Fibroblast of upper back skin (primary cell): Measurements from ENCODE around the gene RCAN3.
"Not testable (repeated sequence)": the region's sequence is repeated elsewhere in the genome, so short reads cannot be mapped to it uniquely, and the experiment has no call there.

Source experiments
- DNase-seq: peaks from one replicate; pipeline ENCODE4 v3.0.0-alpha.2; 2013

The RCAN3 gene

DNA sequence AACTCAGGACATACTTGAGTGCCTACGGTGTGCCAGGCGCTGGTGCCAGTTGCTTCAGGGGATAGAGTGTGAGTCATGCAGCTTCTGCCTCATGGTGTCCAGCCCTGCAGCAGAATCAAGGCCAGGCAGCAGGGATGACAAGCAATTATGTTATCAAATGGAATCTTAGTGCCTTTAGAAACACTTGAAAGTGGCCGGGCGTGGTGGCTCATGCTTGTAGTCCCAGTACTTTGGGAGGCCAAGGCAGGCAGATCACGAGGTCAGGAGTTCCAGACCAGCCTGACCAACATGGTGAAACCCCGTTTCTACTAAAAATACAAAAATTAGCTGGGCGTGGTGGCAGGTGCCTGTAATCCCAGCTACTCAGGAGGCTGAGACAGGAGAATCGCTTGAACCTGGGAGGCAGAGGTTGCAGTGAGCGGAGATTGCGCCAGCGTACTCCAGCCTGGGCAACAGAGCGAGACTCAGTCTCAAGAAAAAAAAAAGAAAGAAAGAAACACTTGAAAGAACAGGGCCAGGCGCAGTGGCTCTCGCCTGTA, 13.1 kb downstream of the RCAN3 start:
- DNase-seq, result not testable (repeated sequence)

DNA sequence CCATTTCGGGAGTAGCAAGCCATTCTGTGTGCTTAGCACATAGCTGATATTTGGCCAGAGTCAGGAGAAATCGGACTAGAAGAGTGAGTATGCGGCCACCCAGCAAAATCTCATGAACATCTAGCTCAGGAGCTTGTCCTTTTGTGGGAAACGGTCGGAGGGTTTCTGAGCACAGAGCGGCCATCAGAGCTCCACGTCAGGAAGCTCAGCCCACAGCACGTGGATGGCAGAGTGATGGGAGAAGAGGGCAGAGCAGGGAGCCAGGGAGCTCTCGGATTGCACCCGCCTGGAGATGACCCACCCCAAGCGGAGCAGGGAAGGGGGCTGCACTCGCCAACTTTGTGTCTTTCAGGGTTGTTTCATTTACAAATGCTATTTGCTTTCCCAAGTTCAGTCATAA, 13.9 kb downstream of the RCAN3 start:
- DNase-seq, result no peak

DNA sequence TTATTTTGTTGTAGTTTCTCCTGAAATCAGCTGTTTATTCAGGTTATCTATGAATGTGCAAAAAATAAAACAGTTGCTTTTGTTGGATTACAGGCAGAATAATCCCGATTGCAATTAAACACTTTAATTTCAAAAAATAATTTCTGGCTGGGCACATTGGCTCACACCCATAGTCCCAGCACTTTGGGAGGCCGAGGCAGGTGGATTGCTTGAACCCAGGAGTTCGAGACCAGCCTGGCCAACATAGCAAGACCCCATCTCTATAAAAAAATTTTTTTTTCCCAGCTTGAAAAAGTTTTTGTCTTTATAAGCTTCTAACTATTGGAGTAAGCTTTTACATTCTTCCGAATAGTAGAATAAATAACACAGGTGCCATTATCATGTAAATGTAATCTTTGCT, 15.3 kb downstream of the RCAN3 start:
- no peak for DNase-seq

DNA sequence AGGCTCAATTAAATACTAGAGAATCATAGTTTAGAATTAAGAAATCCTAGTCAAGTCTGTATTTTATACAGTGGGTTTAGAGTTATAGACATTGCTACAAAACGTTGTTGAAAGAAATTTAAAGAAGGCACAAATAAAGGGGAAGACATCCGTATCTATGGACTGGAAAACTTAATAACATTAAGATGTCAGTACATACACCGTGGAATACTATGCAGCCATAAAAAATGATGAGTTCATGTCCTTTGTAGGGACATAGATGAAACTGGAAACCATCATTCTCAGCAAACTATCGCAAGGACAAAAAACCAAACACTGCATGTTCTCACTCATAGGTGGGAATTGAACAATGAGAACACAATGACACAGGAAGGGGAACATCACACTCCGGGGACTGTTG, 17.6 kb downstream of the RCAN3 start:
- DNase-seq, result not testable (repeated sequence)

DNA sequence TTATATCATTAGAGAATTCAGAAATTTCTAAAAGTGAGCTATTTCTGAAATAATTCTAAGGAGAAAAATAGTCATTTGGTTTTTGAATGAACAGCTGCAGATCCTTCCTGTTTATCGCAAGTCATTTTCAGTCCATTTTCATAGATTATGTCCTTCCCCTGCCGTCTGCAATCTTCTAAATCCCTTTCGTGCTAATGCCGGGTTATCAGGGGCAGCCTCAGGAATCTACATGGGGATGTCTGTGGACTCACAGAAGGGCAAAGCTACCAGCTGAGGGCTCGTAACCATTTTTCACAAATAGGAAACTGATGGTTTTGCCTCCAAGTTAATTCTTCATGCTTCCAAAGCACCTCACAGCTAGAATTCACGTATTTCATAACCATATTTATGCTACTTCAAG, 23.0 kb downstream of the RCAN3 start:
- no peak for DNase-seq

DNA sequence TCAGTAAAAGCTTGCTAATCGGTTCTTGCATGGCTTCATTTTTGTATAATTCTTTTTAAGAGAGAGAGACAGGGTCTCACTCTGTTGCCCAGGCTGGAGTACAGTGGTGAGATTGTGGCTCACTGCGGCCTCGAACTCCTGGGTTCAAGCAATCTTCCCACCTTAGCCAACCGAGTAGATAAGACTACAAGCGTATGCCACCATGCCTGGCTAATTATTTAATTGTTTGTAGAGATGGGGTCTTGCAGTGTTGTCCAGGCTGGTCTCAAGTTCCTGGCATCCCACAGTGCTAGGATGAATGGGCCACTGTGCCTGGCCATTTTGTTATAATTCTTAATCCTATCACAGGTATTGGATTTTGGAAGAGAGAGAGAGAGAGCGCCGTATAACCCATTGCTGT, 23.4 kb downstream of the RCAN3 start:
- DNase-seq, result no peak

DNA sequence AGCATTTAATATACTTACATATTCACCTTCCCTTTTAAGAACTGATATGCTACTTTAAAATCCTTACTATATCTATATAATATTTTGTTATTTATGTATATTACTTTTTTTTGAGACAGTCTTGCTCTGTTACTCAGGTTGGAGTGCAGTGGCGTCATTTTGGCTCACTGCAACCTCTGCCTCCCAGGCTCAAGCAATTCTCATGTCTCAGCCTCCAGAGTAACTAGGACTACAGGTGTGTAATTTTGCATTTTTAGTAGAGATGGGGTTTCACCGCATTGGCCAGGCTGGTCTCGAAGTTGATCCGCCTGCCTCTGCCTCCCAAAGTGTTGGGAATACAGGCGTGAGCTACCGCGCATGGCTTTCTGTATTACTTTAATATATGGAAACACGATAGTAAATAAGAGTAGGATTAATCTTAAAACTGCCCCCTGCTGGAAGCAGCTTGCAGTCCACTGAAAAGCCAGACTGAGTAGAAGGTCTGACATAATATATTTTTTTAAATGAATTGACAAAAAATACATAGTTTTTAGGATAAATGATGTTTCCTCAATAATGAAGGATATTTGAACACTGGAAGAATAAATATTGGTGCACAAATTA, 24.4 kb downstream of the RCAN3 start:
- peak; percentile 5 for DNase-seq

DNA sequence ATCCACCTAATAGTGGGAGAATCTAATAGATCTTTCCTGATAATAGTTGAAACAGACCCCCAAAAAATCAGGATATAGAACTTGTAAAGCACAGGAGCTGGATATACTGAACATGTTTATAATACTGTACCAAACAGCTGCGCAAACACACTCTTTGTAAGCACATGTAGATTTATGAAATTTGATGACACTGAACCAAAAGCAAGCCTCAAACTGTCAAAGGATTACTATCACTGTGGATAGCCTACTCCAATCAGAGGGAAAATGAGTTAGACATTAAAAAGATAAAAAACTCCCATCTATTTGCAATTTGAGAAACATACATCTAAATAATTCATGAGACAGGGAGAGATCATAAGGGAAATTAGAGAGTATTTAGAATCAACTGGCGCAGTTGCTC, 26.1 kb downstream of the RCAN3 start:
- DNase-seq, result no peak

DNA sequence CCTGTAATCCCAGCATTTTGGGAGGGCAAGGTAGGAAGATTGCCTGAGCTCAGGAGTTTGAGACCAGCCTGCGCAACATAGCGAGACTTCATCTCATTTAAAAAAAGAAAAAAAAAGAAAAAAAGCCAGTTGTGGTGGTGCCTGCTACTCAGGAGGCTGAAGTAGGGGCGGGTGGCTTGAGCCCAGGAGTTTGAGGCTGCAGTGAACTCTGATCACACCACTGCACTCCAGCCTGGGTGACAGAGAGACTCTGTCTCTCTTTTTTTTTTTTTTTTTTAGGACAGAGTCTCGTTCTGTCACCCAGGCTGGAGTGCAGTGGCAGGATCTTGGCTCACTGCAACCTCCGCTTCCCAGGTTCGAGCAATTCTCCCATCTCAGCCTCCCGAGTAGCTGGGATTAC, 26.7 kb downstream of the RCAN3 start:
- not testable (repeated sequence) for DNase-seq

DNA sequence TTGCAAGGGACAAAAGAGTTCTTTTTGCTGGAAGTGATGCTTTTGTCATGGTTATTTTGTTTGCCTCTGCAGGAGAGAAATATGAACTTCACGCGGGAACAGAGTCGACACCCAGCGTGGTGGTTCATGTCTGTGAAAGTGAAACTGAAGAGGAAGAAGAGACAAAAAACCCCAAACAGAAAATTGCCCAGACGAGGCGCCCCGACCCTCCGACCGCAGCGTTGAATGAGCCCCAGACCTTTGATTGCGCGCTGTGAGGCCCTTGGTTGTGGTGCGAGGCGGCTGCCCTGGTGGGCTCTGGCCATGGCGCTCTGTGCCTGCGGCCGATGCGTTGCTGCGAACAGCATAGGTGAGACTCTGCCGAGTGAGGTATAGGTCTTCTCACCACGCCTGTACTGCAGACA, 32.4 kb downstream of the RCAN3 start:
- DNase-seq, result no peak

DNA sequence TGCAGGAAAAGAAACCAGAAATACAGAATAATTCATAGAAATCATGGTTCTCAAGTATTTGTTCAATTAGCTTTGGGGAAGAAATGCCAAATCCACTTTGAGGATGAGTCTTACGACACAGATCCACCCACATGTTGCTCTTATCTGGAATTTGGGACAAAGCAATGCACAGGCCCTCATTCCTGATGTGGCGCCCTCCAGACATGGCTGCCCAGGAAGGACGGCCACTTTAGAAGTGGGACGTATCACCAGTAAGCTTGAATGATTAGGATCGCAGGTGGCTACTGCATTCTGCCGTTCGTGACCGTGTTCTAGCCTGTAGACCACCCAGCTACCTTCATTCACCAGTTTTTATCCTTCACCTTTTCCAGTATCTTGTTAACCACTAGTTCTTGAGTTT, 33.1 kb downstream of the RCAN3 start:
- DNase-seq, result no peak

DNA sequence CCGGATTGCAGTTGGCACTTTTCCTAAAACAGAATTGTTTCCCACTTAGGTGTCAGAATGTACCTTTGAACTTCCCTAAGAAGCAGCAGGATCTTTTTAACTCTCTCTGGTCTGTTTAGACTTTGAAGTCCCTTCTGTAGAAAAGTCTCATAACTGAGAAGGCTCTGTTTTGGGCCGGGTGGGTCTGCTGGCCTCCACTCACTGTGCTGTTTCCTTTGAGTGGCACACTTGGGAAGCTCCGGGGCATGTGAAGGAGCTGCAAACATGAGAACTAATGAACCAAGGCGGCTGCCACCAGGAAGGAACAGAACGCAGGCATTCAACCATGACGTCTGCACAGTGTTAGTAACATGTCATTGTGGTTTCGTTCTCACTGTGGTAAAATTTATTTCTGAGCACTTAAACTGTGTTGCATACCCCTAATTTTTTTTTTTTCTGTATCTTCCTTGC, 33.8 kb downstream of the RCAN3 start:
- peak; percentile 12 for DNase-seq

DNA sequence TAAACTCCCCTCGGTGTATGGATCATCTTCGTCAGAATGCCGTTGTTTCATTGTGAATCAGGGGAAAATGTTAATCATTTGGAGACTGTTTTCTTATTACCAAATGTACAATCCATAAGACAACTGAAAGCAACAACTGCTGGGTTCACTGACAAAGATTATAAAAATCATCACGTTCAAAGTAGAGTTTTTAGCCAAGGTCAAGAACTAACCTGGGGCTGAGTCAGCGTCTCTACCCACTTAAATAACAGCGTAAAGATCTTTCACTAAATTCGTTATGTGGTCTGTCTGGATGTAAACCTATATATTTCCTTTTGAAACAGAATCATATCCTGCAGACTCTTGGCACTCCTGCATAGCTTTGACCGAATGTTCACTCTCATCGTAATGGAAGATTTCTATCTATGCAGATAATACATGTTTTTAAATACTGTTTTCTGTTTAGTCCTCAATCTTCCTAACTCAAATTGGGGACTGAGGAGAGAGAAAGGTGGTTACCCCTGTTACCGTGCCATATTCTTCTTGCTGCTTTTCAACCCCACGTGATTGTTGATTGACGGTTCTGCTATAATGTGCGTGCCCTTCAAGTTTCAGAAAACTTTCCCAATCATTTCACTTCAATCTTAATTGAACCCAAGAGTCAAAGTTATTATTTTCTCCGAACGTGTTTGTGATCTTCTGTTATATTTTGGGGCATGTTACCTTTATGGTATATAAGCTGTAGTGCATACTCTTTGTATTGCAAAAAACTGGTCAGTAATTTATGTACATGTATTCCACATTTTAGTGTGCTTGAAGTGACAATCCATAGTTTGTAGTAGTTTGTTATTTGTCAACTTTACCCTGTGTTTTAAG, 37.6 kb downstream of the RCAN3 start:
- DNase-seq, result no peak

DNA sequence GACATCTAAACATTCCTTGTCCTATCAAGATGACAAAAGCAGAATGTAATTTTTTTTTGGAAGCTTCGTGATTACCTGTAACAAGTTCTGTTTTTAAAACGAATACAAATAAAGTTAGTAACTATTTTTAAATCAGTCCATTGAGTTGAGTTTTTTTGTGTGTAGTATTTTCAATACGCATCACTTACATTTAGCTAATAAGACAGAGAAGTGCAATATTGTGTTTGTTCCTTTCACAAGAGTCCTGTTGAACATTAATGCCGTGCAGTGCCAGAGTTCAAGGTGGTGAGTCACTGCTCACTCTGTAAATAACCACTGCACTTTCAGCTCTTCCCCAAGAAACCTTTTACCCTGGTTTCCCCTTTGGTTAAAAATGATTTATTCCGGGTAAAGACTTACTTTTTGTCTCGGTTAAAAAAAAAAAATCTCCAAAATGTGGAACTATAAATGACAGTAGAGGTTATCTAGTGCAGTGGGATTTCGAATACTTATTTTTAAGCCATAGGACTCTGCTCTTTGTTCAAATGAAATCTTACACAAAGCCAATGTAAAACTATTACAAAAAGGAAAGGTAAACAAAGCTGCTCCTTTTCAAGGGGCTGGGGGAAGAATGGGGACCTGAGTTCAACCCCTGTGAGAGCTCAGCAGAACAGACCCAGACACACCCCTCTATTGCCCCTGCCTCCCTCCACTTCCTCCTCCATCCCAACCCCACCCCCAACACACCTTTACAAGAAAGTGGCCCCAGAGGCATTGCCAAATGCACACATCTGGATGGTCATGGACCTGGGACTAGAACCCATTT, 38.5 kb downstream of the RCAN3 start:
- peak; percentile 39 for DNase-seq

DNA sequence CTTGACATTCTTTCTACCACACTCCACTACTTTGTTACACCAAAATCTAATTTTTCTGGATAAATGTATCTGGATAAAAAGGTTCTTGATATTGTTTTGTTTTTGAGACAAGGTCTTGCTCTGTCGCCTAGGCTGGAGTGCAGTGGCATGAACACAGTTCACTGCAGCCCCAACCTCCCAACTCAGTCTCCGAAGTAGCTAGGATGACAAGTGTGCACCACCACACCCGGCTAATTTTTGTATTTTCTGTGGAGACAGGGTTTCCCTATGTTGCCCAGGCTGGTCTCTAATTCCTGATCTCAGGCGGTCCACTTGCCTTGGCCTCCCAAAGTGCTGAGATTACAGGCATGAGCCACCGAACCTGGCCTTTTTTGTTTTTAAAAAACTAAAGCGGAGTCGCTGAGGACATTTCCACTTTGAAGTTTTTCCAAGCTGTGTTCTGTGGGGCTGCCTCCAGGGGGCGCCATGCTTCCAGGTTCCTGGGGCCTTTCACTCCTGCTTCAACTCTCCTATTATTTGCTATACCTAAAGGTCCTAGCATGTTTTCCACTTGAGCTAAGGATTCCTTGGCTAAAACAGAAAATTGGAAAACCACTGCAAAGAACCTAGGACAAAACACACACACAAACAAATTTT, 39.2 kb downstream of the RCAN3 start:
- no peak for DNase-seq

DNA sequence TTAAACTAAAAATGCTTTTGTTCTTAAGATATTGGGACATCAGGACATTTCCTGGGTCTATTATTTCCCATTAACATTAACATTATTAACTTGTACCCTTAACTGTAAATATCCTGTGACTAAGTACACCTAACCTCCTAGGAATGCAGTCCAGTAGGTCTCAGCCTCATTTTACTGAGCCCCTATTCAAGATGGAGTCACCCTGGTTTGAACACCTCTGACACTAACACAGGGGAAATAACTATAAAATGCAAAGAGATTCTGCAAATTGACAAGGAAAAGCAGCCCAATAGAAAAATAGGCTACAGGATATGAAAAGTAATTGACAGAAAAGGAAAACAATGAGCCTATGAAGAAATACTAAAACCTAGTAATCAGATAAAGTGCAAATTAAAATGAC, 41.6 kb downstream of the RCAN3 start:
- no peak for DNase-seq

DNA sequence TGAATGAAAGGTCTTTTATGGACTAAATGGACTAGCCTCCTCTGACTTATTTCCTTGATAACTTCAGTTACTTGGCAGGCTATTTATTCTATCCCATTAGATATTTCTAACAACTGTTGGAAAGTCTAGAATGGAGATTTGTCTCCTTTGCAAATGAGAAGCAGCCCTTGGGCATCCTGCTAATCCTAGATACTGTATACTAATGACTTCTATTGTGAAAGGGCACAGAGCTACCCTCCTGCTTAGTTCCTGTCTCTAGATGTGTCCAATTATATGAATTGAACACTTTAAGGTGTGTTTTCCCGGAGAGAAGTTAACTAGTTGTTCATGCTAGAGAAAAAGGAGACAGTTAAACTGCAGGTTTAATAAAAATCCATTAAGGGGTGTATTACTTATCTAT, 43.0 kb downstream of the RCAN3 start:
- no peak for DNase-seq

DNA sequence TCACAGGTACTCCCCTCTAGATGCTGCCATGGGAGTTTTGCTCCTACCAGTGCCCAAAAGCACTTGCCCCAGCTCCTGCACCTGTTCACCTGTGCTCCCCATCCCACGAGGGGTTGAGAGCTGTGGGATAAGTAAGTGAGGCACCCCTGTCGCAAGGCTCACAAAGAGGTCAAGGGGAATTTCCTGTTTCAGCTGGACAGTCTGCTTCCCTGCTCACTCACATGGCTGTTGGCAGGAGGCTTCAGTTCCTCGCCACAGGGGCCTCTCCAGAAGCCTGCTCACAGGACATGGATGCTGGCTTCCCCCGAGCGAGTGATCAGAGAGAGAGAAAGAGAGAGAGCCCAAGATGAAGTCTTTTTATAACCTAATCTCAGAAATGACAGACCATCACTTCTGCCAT, 44.6 kb downstream of the RCAN3 start:
- no peak for DNase-seq

DNA sequence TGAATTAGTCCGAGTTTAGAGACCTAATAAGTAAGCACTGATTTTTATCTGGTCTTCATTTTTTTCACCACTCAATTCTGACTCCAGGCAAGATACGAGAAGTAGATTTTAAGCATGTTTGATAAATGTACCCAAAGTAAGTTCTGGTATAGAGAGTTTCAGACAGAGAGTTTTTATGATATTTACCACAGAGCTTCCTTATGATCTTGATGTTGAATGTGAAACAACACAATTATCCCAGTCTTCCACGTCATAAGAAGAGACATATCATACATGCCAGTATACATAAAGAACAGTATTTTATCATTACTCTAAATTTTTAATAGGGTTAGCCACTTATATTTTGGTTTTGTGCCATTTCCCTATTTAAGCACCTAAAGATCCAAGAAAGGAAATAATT, 45.4 kb downstream of the RCAN3 start:
- DNase-seq, result no peak

DNA sequence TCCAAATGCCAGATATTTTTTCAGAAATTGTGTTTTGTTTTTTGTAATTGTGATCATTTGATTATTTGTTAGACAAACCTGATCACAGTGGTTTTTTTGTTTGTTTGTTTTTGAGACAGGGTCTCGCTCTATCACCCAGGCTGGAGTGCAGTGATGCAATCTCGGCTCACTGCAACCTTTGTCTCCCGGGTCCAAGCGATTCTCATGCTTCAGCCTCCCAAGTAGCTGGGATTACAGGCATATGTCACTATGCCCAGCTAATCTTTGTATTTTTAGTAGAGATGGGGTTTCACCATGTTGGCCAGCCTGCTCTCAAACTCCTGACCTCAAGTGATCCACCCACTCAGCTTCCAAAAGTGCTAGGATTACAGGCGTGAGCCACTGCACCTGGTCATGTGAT, 46.6 kb downstream of the RCAN3 start:
- not testable (repeated sequence) for DNase-seq

DNA sequence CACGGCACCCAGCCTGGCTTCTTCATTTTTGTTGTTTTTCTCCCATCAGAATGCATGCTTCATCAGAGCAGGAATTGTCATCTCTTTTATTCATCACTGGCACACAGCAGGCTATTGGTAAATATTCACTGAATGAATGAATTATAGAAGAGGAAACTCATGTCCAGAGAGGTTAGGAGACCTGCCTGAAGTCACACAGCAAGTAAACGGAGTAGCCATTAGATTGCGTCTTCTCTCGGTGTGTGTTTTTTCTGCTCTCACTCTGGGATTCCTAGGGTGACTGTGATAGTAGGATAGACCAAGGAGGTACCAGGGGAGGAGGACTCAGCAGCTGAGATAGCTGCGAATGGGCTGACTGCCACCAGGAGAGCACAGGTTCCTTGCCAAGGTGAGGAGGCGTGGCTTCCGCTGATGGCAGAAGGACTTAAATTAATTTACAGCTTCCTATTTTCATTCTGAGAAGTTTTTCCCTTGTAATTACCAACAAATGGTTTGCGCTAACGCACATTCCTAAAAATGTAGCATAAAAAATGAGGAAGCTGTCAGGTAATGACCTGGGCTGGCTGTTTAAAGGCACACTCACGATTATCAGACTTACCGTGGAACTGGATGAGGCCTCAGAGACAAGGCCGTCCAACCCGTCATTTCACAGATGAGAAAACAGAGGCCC, 48.8 kb downstream of the RCAN3 start:
- DNase-seq, result no peak

DNA sequence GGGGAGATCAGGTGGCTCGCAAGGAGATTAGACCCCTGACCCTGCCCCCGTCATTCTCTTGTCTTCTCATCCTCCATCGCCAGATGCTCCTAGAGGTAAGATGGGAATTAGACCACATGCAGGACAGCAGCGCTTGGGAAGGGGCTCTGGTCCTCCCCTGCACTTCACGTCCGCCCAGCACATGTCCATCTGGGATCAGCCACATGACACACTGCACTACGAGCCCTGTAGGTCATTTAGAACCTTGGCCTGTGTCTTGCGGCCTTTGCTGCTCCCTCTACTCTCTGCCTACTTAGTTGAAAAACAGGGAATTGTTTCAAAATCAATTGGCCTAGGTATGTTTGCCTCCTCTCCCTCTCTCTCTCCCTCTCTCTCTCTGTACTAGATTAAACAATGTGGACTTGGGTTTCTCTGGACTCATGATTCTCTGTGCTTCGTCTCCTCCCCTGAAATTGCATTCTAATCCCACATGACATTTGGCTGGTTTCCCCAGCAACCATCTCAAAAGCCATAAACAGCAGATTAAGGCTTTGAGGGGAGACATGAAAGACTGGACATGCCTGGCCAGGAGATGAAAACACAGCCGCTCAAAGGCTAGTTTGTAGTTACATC, 49.4 kb downstream of the RCAN3 start:
- no peak for DNase-seq
